GDM1 (cell line): Measurements from ENCODE around the gene C14orf132.

Experiments
- DNase-seq: peaks from one replicate; lab custom pipeline; 2025; lab: John Stamatoyannopoulos, UW

C14orf132 gene

GRCh38 chr14:96119947-96120346 lies 80.8 kb downstream of the C14orf132 start:
- no peak for DNase-seq

DNA sequence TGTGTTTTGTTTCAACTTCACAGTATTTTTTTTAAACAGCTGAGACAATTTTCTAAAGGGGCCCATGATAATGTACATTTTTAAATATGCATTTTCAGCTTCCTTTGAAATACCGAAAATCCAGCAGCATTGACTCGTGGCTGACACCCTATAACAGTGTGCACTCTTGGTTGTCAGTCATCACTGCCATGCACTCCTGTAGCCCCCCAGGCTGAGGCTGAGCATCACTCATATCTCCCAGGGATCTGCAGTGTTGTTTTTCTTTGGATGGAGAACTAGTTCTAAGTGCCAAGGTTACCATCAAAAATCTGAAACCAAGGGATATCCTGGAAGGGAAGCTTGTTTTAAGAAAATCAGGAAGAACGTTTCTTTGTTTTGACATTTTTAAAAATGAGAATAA lies 81.2 kb downstream of the C14orf132 start:
- DNase-seq = no peak

DNA sequence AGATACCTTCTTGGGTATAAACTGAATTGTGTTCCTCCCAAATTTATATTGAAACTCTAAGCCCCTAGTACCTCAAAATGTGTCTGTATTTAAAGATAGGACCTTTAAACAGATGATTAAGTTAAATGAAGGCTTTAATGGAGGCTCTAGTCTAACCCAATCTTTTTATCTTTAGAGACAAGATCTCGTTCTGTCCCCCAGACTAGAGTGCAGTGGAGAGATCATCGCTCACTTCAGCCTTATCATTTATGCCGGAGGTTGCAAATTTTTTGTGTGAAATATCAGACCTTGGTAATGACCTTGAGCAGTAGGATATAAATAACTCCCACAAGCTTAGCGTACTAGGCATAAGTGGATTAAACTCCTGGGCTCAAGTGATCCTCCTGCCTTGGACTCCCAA lies 81.8 kb downstream of the C14orf132 start:
- DNase-seq = no peak

DNA sequence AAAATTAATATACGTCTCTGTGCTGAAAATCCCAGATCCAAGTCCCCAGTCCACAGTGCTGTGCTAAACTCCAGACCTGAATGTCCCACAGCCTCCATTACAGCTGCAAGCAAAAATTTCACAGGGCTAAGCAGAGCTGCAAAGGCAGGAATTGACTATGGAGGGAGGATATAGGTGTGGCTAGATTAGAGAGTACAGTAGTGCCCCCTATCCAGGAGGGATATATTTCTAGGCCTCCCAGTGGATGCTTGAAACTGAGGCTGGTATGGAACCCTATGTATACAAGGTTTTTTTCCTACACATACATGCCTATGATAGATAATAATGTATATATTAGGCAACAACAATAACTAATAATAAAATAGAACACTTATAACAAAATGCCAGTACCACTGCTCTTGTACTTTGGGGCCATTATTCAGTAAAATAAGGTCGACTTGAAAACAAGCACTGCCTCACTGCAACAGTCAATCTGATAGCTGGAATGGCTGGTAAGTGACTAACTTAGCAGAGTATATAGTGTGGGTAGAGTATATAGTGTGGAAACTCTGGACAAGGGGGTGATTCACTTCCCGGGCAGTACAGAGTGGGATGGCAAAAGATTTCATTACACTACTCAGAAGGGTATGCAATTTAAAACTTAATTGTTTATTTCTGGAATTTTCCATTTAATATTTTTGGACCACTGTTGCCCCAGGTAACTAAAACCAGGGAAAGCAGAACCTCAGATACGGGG lies 82.7 kb downstream of the C14orf132 start:
- DNase-seq = no peak

DNA sequence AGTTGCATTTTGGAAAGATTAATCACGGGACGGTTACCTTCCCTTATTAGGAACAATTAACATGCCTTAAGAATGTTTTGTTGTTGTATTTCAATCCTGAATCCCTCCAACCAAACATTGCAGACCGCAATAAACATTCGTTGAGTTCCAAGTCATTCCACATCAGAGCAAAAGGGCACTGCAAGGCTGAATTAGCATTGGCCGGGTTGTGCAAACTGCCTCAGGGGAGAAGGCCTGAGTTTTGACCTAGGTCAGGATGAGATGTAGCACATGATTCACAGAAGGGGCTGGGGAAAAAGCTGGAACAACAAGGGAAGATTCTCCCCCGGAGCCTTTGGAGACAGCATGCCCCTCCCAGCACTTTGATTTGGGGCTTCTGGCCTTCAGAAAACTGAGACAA lies 83.3 kb downstream of the C14orf132 start:
- DNase-seq = no peak

DNA sequence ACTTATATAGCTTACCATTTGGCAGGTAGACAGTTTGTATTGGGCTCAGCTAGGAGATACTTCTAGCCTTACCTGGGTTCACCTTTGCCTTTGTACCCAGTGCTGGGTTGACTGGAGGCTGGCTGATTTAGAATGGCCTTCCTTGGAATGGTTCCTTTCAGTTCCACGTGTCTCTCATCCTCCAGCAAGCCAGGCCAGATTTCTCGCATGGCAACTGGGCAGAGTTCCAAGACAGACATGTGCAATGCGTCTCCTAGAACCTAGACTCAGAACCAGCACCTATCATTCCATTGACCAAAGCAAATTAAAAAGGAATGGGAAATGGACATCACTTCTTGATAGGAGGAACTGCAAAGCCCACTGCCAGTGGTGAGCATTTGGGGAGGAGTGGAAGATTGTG lies 86.4 kb downstream of the C14orf132 start:
- DNase-seq = no peak

DNA sequence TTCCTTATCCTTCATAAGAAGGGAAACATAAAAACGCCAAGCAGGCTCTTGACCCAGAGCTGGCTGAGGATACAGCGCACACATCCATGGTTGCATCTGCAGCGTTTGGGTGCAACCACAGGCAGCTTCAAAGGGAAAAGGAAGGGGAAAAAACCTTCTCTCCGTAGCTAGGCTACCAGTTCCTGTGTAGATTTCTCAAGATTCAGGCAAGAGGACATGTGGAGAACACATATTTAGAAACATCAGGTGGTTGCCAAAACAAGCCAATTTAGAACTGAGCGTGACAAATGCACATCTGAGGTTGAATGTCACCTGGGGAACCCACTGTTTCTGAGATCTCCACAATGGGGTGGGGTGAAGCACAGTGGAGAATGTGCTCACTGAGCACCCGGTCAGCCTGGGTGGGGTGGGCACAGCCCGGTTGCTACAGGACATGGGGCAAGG lies 87.2 kb downstream of the C14orf132 start:
- DNase-seq = no peak

- no peak for DNase-seq
These were observed 87.7 kb downstream of the C14orf132 start for GRCh38 chr14:96126783-96127271.

DNA sequence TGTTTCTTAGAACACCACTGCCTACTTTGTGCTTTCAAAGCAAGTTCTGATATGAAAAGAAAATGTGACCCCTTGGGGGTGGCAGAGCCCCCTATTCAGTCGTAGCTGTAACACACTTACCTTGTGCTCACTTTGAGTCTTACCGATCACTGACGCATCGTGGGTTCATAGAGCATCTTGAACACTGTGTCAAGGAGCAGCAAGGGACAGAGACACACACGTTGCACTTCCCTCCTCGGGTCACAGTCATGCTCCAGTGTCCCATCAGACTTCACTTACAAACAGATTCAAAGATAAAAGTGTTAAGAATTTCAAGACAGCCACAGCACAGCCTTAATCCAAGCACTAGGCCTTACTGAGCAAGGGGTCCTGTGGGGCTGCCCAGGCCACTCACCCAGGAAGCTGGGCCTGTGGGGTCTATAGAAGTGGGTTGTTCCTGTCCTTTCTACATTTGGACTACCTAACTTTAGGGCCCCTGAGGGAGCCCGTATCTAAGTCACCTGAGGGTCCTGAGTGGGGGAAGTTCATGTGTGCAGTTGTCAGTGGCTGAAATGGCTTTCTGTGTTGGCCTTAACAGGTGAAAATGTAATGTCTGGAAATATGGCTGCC lies 90.1 kb downstream of the C14orf132 start:
- no peak for DNase-seq

DNA sequence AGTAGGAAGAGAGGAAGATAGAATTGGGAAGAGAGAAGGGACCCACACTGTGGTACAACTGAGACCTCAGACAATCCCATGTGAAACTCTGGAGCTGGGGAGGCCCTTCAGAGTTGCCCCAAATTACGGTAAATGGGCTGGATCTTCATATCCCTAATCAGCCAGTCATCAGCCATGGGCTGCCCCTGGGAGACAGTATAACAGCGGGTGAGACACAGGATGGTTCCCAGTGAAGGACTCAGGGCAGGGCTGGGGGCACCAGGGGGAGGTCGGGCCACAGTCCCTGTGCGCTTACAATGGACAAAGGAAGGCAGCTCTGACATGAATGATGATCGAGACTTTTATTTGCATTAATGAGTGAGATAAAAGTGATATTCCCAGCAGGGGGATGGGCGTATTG lies 91.2 kb downstream of the C14orf132 start:
- DNase-seq = no peak

GRCh38 chr14:96130854-96131253 lies 91.7 kb downstream of the C14orf132 start:
- no peak for DNase-seq

DNA sequence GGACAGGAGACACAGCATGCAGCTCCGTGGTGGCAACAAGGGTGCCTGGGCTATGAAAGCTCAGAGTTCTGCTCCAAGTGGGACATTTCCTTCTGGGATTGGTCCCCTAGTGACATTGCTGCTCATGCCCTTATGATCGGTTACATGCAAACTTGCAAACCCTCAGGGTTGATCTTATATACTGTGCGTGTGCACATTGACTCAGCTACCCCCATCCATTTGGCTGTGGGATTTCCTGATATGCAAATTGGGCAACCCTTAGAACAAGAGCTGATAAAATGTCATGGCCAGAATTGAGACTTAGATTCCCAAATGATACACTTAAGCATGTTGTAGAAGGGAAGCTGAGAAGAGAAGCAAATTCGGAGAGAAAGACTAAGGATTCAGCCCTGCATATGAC lies 92.7 kb downstream of the C14orf132 start:
- no peak for DNase-seq

GRCh38 chr14:96134508-96134907 lies 95.3 kb downstream of the C14orf132 start:
- no peak for DNase-seq

DNA sequence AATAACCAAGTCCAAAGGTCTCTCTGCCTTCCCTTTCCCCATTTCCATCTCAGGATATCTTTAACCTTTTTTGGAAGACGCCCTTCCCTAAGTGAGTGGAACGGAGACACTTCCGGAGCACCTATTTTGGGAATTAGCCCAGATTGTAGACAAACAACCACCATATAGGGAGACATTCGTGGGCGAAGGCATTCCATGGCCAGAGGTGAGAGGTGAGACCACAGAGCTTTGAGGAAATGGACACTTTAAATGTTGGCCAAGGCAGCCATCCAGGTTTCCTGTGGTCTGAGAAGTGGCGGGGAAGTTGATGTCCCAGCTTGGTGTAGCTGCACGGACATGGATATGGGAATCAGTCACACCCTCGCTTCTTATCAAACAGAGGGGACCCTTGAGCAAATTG lies 96.1 kb downstream of the C14orf132 start:
- DNase-seq = no peak

DNA sequence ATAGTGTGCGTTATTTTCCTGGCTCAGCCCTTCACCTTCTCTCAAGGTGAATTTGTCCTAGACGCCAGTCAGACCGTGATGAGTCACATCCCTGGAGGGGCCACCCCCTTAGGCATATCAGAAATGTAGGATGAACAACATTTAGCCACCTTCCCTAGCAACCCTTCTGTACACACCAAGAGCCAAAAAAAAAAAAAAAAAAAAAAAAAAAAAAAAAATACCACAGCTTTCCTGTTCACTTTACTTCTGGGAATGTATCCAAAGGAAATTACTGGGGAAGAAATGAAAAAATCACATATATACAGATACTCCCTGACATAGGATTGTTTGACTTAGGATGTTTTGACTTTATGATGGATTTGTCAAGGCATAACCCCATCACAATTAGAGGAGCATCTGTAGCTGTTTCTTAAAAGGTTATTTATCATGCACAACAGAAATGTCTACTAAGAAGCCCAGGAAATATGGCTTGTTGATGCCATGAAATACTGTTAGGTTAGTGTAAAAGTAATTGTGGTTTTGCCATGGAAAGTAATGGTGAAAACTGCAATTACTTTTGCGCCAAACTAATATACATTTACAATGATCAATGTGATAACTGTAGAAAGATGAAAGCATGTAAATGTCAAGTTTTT lies 97.3 kb downstream of the C14orf132 start:
- DNase-seq = no peak

GRCh38 chr14:96138241-96138640 lies 99.1 kb downstream of the C14orf132 start:
- no peak for DNase-seq

DNA sequence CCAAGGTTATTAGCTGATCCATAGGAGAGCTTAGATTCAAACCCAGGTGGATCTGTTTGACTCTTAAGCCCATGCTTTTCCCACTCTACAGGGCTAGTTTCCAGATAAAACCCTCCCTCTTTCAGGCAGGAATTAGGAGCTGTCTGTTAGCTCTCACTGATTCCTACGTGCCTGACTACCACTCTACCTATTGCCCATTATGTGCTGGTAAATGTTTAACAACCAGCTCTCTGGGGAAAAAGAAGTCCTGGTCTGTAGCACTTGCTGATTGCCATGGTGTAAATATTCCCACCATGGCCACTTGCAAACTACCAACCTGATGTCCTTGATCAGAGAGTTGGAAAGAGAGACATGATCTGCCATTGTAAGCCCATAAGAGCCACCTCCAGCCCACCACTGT lies 100.0 kb downstream of the C14orf132 start:
- no peak for DNase-seq

GRCh38 chr14:96139879-96140278 lies 100.7 kb downstream of the C14orf132 start:
- DNase-seq = no peak

GRCh38 chr14:96140952-96141351 lies 101.8 kb downstream of the C14orf132 start:
- no peak for DNase-seq
